Raji (cell line): Measurements from ENCODE around the gene ZFR.

Source experiments
- POLR2A ChIP-seq: IDR thresholded peaks from 2 replicates; pipeline ENCODE4 v1.6.1; 2011; ENCODE audit warnings: low read depth, low read length, control low read depth; ENCODE audit not compliant: insufficient read depth

Gene ZFR

DNA sequence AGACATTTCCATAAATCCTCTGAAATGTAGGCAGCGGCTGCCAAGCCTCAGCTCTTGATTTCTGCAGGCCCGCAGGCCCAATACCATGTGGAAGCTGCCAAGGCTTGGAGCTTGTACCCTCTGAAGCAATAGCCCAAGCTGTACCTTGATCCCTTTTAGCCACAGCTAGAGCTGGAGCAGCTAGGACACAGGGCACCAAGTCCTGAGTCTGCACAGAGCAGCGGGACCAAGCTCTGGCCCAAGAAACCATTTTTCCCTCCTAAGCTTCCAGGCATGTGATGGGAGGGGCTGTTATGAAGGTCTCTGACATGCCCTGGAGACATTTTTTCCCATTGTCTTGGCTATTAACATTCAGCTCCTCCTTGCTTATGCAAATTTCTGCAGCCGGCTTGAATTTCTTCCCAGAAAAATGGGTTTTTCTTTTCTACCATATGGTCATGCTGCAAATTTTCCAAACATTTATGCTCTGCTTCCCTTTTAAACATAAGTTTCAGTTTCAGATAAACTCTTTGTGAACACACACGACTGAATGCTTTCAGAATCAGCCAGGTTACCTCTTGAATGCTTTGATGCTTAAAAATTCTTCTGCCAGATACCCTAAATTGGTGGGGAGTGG, 14.4 kb upstream of the ZFR start:
- no peak for TF ChIP-seq POLR2A

GRCh38 chr5:32455311-32455710, 10.8 kb upstream of the ZFR start:
- no peak for TF ChIP-seq POLR2A

DNA sequence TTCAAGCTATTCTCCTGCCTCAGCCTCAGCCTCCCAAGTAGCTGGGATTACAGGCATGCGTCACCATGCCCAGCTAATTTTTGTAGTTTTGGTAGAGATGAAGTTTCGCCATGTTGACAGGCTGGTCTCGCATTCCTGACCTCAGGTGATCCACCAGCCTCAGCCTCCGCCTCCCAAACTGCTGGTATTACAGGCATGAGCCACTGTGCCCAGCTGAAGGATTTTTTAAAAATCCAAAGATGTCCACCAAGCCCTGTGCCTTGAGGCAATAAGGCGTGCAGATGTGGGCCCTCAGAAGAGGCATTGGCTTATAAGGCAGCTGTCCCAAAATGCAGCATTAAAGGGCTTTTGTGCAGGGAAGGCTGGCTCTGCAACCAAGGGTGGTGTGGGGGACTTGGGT, 10.3 kb upstream of the ZFR start:
- no peak for TF ChIP-seq POLR2A

GRCh38 chr5:32453916-32454315, 9.4 kb upstream of the ZFR start:
- no peak for TF ChIP-seq POLR2A

- no peak for TF ChIP-seq POLR2A
These were observed 6.4 kb upstream of the ZFR start for GRCh38 chr5:32450952-32451351.

- TF ChIP-seq POLR2A, result no peak
These were observed 4.7 kb upstream of the ZFR start for GRCh38 chr5:32449262-32449661.

DNA sequence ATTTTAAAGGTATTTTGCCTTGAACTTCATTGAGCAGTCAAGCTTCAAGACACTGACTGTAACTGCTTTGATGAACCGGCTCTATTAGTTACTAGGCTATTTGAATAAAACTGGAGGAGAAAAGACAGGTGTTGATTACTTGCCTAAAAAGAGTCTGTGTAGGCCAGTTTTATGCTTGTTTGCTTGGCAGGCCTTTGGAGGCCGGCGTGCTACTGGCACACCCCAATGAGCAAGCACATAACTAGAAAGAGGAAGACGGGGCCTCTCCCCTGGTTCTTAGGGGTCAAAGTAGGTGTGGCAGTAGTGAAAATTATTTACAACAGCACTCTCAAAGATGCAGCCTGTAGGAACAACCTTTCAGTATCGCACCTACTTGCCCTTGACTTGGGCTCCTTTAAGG, 2.1 kb upstream of the ZFR start:
- no peak for TF ChIP-seq POLR2A

- no peak for TF ChIP-seq POLR2A
These were observed 1.5 kb upstream of the ZFR start for GRCh38 chr5:32445831-32446614.

DNA sequence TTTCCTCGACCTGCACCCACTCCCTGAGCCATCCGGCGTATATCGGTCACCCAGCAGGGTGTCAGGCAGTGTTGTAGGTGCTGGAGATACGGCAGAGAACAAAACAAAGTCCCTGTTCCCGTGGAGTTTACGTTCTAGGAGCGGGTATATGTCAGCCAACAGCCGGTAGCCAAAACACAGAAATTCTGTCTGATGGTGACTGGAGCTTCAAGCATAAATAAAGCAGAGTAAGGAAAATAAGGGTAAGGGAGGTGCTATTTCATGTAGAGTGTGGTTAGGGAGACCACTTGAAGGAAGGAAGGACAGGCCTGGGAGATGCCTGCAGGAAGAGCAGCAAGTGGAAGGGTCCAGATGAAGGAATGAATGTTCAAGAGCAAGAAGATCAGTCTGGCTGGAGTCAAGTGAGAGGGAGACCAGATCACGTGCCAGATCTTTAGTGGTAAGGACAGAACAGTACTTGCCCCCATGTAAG, 783 bp upstream of the ZFR start:
- TF ChIP-seq POLR2A, result no peak

DNA sequence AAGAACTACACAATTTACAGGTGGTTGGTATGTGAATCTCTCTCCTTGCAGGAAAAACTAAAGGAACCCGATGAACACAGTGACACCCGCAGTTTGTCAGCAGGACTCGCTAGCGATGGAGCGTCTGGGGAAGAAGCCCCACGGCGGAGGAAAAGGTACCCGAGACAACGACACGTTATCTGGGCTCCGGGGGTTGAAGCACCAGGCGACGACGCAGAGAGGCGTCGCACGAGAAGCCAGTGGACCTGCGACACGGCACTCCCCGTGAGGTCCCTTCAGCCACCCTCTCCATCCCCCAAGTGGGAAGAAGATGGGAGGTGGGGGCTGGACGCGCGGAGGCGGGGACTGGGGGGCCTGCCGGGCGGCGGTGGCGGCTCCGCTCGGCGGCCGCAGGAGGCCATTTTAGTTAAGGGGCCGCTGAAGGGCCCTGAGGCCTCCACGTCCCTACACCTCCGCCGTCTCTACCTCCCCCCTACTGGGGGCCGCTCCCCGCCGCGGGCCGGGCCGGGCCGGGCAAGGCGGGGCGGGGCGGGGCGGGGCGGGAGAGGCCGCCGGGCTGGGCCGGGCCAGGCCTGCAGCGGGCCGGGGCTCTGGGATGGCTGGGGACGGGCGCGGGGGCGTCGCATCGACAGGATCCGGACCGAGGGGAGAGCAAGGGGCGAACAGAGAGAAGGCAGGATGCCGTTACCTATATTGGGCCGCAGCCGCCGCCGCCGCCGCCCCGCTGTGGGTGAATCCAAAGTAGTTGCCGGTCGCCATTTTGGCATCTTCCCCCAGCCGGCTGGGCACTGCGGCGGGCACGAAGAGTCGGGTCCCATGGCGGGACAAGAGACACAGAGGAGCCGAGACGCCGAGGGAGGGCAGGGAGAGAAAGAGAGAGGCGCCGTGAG, 754 bp downstream of the ZFR start:
- no peak for TF ChIP-seq POLR2A

GRCh38 chr5:32443145-32443540, 1.4 kb downstream of the ZFR start:
- TF ChIP-seq POLR2A, result no peak

- TF ChIP-seq POLR2A, result no peak
These were observed 5.4 kb downstream of the ZFR start for GRCh38 chr5:32439086-32439642.

- TF ChIP-seq POLR2A, result no peak
These were observed 7.8 kb downstream of the ZFR start for GRCh38 chr5:32436553-32437242.

- no peak for TF ChIP-seq POLR2A
These were observed 9.2 kb downstream of the ZFR start for GRCh38 chr5:32435383-32435782.

DNA sequence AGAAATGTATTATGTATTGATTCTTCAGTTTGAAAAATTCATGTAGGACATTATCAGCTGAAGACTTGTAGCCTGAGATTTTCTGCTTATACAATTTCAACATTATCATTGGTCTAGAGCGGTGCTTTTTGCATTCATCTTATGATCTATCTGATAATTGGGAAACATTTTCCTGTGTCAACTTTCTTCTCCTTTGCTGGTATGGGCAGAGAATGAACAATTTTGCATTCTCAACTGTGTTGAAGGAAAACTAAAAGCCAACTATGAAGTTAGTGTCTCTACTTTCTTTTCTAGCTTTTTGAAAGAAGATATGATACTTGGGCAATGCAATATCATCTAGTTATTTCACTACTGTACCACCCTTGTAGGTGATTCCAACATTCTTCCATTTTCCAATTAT, 10.3 kb downstream of the ZFR start:
- no peak for TF ChIP-seq POLR2A
